ENCODE data around the gene PAX2. TPM values are rescaled to one million over a fixed set of nuclear protein-coding genes. Genes with fewer than 3 reads are reported as not detected.

Gene PAX2
- total and polyA plus RNA-seq, 4 donors, result not detected

- H3K36me3 ChIP-seq (ENCODE audit: control insufficient read depth in 4 of 4, insufficient read depth in 3 of 4, low read depth in 1 of 4, low read length in 3 of 4), result no peaks in the 10 kb centered on the region
- no peaks in the 10 kb centered on the region for H3K4me1 ChIP-seq (ENCODE audit: control insufficient read depth in 4 of 4, insufficient read depth in 4 of 4, low read length in 3 of 4)
- no peak for DNase-seq (ENCODE audit: low spot score)
- H3K9ac ChIP-seq (ENCODE audit: low read depth in 1 of 2, low read length in 2 of 2), result no peak overlapping the region
- H3K27me3 ChIP-seq (ENCODE audit: control insufficient read depth in 4 of 4, insufficient read depth in 4 of 4, low read length in 3 of 4), result peaks cover 0 to 8% (median 3%) of the 10 kb centered on the region in 4 donors
- H3K9me3 ChIP-seq (ENCODE audit: control insufficient read depth in 4 of 4, low read length in 3 of 4), result no peaks in the 10 kb centered on the region
- H3K4me3 ChIP-seq (ENCODE audit: low read depth in 1 of 3, low read length in 3 of 3), result no peak overlapping the region
- TF ChIP-seq HNF4A (conservative IDR thresholded peaks at IDR 0.05), result no peak
- H3K27ac ChIP-seq (ENCODE audit: low read depth in 1 of 2, low read length in 2 of 2), result no peak overlapping the region
- WGBS, result 80% methylated on average over 8 of the region's 8 CpGs
Observed at GRCh38 chr10:100774223-100774622, 28.8 kb downstream of the PAX2 start.

- H3K27me3 ChIP-seq (ENCODE audit: control insufficient read depth in 4 of 4, insufficient read depth in 4 of 4, low read length in 3 of 4), result peaks cover 0 to 8% (median 3%) of the 10 kb centered on the region in 4 donors
- 78% methylated on average over 6 of the region's 6 CpGs for WGBS
- TF ChIP-seq, protein P1, sequence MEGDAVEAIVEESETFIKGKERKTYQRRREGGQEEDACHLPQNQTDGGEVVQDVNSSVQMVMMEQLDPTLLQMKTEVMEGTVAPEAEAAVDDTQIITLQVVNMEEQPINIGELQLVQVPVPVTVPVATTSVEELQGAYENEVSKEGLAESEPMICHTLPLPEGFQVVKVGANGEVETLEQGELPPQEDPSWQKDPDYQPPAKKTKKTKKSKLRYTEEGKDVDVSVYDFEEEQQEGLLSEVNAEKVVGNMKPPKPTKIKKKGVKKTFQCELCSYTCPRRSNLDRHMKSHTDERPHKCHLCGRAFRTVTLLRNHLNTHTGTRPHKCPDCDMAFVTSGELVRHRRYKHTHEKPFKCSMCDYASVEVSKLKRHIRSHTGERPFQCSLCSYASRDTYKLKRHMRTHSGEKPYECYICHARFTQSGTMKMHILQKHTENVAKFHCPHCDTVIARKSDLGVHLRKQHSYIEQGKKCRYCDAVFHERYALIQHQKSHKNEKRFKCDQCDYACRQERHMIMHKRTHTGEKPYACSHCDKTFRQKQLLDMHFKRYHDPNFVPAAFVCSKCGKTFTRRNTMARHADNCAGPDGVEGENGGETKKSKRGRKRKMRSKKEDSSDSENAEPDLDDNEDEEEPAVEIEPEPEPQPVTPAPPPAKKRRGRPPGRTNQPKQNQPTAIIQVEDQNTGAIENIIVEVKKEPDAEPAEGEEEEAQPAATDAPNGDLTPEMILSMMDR (IDR thresholded peaks at IDR 0.05; ENCODE audit: low read depth, low read length, missing input control), result no peak
Observed at GRCh38 chr10:100774876-100775275, 29.5 kb downstream of the PAX2 start.

GRCh38 chr10:100775386-100775785, 30.0 kb downstream of the PAX2 start:
- Histone ChIP-seq H3K27me3 (ENCODE audit: control insufficient read depth in 4 of 4, insufficient read depth in 4 of 4, low read length in 3 of 4) (peaks cover 0 to 8% (median 3%) of the 10 kb centered on the region in 4 donors), H3K36me3 (ENCODE audit: control insufficient read depth in 4 of 4, insufficient read depth in 3 of 4, low read depth in 1 of 4, low read length in 3 of 4) (no peaks in the 10 kb centered on the region)
- 52% methylated on average over 5 of the region's 5 CpGs for WGBS

More at GRCh38 chr10:100774876-100775275, 29.5 kb downstream of the PAX2 start:
- no peak overlapping the region for H3K9ac ChIP-seq (ENCODE audit: low read depth in 1 of 2, low read length in 2 of 2)
- H3K36me3 ChIP-seq (ENCODE audit: control insufficient read depth in 4 of 4, insufficient read depth in 3 of 4, low read depth in 1 of 4, low read length in 3 of 4), result no peaks in the 10 kb centered on the region
- H3K27ac ChIP-seq (ENCODE audit: low read depth in 1 of 2, low read length in 2 of 2), result no peak overlapping the region
- H3K9me3 ChIP-seq (ENCODE audit: control insufficient read depth in 4 of 4, low read length in 3 of 4), result peaks cover 0 to 3% (median 0%) of the 10 kb centered on the region in 4 donors
- H3K4me3 ChIP-seq (ENCODE audit: low read depth in 1 of 3, low read length in 3 of 3), result no peak overlapping the region
- DNase-seq (ENCODE audit: low spot score), result no peak
- no peaks in the 10 kb centered on the region for H3K4me1 ChIP-seq (ENCODE audit: control insufficient read depth in 4 of 4, insufficient read depth in 4 of 4, low read length in 3 of 4)

More at GRCh38 chr10:100775386-100775785, 30.0 kb downstream of the PAX2 start:
- TF ChIP-seq, protein P2, sequence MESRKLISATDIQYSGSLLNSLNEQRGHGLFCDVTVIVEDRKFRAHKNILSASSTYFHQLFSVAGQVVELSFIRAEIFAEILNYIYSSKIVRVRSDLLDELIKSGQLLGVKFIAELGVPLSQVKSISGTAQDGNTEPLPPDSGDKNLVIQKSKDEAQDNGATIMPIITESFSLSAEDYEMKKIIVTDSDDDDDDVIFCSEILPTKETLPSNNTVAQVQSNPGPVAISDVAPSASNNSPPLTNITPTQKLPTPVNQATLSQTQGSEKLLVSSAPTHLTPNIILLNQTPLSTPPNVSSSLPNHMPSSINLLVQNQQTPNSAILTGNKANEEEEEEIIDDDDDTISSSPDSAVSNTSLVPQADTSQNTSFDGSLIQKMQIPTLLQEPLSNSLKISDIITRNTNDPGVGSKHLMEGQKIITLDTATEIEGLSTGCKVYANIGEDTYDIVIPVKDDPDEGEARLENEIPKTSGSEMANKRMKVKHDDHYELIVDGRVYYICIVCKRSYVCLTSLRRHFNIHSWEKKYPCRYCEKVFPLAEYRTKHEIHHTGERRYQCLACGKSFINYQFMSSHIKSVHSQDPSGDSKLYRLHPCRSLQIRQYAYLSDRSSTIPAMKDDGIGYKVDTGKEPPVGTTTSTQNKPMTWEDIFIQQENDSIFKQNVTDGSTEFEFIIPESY (IDR thresholded peaks at IDR 0.05), result no peak
- TF ChIP-seq, protein P3, sequence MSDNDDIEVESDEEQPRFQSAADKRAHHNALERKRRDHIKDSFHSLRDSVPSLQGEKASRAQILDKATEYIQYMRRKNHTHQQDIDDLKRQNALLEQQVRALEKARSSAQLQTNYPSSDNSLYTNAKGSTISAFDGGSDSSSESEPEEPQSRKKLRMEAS (IDR thresholded peaks at IDR 0.05), result no peak
- TF ChIP-seq, protein P1 (IDR thresholded peaks at IDR 0.05; ENCODE audit: low read depth, low read length, missing input control), result no peak
- TF ChIP-seq NR2F2 (IDR thresholded peaks at IDR 0.05), result no peak
- TF ChIP-seq RAD21 (IDR thresholded peaks at IDR 0.05), result no peak
- H3K27ac ChIP-seq (ENCODE audit: low read depth in 1 of 2, low read length in 2 of 2), result no peak overlapping the region
- no peak overlapping the region for H3K4me3 ChIP-seq (ENCODE audit: low read depth in 1 of 3, low read length in 3 of 3)
- H3K9ac ChIP-seq (ENCODE audit: low read depth in 1 of 2, low read length in 2 of 2), result no peak overlapping the region
- H3K9me3 ChIP-seq (ENCODE audit: control insufficient read depth in 4 of 4, low read length in 3 of 4), result peaks cover 0 to 3% (median 0%) of the 10 kb centered on the region in 4 donors
- H3K4me1 ChIP-seq (ENCODE audit: control insufficient read depth in 4 of 4, insufficient read depth in 4 of 4, low read length in 3 of 4), result no peaks in the 10 kb centered on the region
- DNase-seq (ENCODE audit: low spot score), result no peak

All from liver (tissue), 9 donors.